SJSA1 (cell line): ENCODE data around the gene PTK6. TPM values are rescaled to one million over a fixed set of nuclear protein-coding genes. Genes with fewer than 3 reads are reported as not detected.
"Not testable (repeated sequence)": the region's sequence is repeated elsewhere in the genome, so short reads cannot be mapped to it uniquely, and the experiment has no call there.

Experiments used
- DNase-seq, 2 experiments: peaks; one replicate each; pipeline ENCODE4 v3.0.0-alpha.2; 2015 to 2020; ENCODE audit warnings: low spot score in 2 of 2, low read depth in 1 of 2
- H3K27ac ChIP-seq: fragments of 250-450 bp; sonication (Bioruptor Pico); 2 replicates; pipeline ENCODE4 v1.5.1; 2020; ENCODE audit warnings: mild to moderate bottlenecking, moderate library complexity
- H3K27me3 ChIP-seq: fragments of 250-450 bp; sonication (Bioruptor Pico); replicated peaks from 2 replicates; pipeline ENCODE4 v1.5.1; 2020; ENCODE audit warnings: mild to moderate bottlenecking, moderate library complexity
- H3K36me3 ChIP-seq: fragments of 250-450 bp; sonication (Bioruptor Pico); 2 replicates; pipeline ENCODE4 v1.5.1; 2020; ENCODE audit warnings: mild to moderate bottlenecking
- H3K4me1 ChIP-seq: fragments of 250-450 bp; sonication (Bioruptor Pico); replicated peaks from 2 replicates; pipeline ENCODE4 v1.6.1; 2021; ENCODE audit warnings: mild to moderate bottlenecking
- H3K4me3 ChIP-seq: fragments of 250-450 bp; sonication (Bioruptor Pico); 2 replicates; pipeline ENCODE4 v1.5.1; 2020; ENCODE audit warnings: mild to moderate bottlenecking
- H3K9me3 ChIP-seq: fragments of 250-450 bp; sonication (Bioruptor Pico); replicated peaks from 2 replicates; pipeline ENCODE4 v1.5.1; 2020; ENCODE audit warnings: mild to moderate bottlenecking
- total RNA-seq: library from RNA; depleted of rRNA; stranded (reverse); fragments of >200 nt; shearing (Covaris generic); gene quantifications from 2 replicates; pipeline ENCODE4 v1.2.3, GENCODE V29; 2014

Gene PTK6
- total RNA-seq, 1 experiment from 2014 or later = not detected

DNA sequence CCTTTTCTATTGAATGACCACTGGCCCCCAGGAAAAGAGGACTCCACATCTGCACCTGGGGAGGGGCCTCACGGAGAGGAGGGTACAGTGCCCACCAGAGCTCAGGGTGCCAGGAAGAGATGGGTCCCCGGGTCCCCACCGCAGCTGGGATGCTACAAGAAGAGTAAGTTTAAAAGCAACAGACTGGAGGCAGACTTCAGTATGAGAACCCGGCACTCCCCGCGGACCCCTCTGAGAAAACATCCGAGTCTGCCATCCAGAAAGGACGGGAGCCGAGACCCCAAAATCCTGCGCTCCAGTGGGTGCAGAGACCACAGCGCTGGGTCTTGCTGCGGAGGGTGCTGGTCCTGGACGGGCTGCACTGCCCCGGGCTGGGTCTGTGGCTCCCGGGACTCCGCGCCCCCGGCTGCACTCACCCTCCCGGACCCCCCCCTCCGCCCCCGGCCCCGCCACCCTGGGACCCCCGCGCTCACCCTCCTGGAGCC, 36.5 kb upstream of the PTK6 start:
- peak overlapping the region; percentile 60 for H3K4me3 ChIP-seq
- DNase-seq = peak in 1 of 2 experiments; percentile 39
- no peaks in the 10 kb centered on the region for H3K27me3 ChIP-seq
- peaks cover 15% of the 10 kb centered on the region for H3K4me1 ChIP-seq
- no peaks in the 10 kb centered on the region for H3K9me3 ChIP-seq
- peaks cover 10% of the 10 kb centered on the region for H3K36me3 ChIP-seq
- peak overlapping the region; percentile 60; the same call in 1 of the 2 replicates for H3K27ac ChIP-seq

DNA sequence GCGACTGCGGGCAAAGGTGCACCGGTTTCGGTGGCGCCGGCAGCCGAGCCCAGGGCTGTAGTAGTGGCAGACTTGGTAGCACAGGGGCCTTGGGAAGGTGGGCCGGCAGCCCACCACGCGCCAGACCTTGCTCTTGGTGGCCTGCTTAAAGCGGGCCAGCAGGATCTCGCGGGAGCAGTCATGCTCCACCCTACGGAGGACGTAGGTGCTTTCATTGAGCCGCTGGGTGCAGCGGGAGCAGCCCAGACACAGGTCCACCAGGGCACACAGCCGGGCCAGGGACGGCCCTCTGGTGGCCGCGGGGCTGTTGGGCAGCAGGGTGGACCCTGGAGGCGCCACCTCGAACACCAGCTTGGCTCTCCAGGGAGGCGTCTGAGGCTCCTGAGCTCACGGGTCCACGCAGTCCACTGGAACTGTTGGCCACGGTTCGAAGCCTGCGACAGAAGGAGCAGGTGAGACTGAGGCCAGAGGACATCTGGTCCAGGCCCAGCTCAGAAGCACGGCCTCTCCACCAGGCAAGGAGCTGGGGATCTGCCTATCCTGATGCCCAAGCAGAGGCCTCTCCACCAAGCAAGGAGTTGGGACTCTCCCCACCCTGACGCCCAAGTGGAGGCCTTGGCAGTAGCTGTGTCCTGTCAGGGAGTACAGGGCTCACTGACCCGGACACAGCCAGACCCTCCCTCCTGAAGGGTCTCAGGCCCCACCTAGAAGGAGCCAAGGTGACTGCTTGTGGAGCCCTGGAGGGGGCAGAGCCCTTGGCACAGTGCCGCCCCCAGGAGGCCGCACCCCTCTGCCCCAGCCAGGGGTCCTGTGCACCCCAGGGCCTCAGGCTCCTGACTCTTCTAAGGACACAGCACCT, 35.8 kb upstream of the PTK6 start:
- no peak for DNase-seq
- no peaks in the 10 kb centered on the region for H3K9me3 ChIP-seq
- H3K27ac ChIP-seq = no peak overlapping the region
- H3K4me3 ChIP-seq = peak overlapping the region; percentile 60
- H3K27me3 ChIP-seq = no peaks in the 10 kb centered on the region
- peaks cover 15% of the 10 kb centered on the region for H3K4me1 ChIP-seq
- peaks cover 15% of the 10 kb centered on the region for H3K36me3 ChIP-seq

DNA sequence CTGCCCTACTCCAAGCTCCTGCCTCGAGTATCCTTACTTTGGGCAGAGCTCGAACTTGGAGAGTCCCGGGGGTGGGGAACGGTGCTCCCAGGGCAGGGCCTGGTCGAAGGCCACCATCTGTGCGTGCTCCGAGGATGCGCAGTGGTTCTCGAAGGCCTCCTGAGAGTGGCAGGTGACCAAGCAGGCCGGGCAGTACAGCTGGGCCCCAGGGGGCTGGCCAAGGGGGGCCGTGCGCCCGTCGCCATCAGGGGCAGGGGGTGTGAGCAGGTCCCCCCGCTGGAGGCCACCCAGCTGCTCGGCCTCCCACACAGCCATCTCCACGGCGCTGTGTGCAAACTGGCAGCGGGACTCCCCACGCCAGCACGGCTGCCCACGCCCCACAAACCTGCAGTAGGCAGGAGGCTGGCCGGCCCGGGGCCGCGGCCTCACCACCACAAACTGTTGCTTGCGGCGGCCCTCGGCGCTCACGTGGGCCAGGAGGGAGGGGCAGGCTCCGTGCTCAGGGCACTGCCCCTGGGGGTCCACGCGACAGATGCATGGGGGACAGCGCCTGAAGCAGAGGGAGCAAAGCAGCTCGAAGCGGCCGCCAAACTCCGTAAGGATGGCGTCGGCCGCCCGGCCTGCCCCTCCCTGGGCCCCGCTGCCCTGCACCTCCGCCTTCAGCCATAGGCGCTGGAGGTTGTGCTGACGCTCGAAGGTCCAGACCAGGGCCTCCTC, 35.1 kb upstream of the PTK6 start:
- H3K27ac ChIP-seq = no peak overlapping the region
- no peak overlapping the region for H3K4me3 ChIP-seq
- H3K9me3 ChIP-seq = no peaks in the 10 kb centered on the region
- DNase-seq = no peak
- peaks cover 15% of the 10 kb centered on the region for H3K4me1 ChIP-seq
- no peaks in the 10 kb centered on the region for H3K27me3 ChIP-seq
- H3K36me3 ChIP-seq = peaks cover 19% of the 10 kb centered on the region

DNA sequence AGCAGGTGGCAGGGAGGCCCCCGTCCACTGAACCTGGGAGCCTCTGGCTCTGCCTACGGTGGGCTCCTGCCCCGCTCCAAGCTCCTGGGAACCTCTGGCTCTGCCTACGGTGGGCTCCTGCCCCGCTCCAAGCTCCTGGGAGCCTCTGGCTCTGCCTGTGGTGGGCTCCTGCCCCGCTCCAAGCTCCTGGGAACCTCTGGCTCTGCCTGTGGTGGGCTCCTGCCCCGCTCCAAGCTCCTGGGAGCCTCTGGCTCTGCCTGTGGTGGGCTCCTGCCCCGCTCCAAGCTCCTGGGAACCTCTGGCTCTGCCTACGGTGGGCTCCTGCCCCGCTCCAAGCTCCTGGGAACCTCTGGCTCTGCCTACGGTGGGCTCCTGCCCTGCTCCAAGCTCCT, 33.9 kb upstream of the PTK6 start:
- not testable (repeated sequence) for H3K27me3 ChIP-seq, H3K9me3 ChIP-seq, H3K4me3 ChIP-seq, H3K27ac ChIP-seq, DNase-seq
- H3K36me3 ChIP-seq = peaks cover 24% of the 10 kb centered on the region
- peaks cover 15% of the 10 kb centered on the region for H3K4me1 ChIP-seq

DNA sequence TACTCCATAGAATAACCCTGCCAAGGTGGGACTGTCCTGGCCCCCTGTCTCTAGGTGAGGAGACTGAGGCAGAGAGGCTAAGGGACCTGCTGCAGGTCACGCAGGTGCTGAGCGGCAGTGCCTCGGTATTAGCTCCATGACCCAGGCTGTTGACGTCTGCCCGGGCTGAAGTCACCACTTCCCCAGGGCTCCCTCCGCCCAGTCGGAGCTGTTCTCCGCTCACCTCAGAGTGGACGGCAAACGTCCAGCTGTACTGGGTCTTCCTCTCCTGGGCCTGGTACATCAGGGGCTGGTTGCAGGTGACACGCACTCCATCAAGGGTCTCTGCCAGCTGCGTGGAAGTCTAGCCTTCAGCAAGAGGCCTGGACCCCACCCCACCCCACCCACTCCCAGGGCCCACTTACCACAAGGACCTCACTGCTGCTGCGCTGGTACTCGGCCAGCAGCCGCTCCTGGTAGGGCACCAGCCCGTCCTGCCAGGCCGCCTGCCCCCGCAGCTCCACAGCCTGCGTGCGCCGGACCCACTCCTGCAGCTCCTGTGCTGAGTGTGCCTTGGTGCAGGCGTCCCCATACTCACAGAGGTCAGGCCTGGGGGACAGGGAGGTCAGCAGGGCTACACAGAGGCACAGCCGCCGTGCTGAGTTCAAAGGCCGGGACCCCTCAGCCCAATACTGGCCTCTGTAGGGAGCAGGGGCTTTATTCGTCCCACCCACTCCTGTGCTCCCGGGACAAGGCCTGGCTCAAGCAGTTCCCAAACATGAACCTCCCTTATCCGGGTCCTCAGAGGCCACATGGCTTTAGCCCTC, 33.3 kb upstream of the PTK6 start:
- no peak overlapping the region for H3K27ac ChIP-seq
- no peaks in the 10 kb centered on the region for H3K27me3 ChIP-seq
- no peak for DNase-seq
- no peak overlapping the region for H3K4me3 ChIP-seq
- H3K4me1 ChIP-seq = peaks cover 15% of the 10 kb centered on the region
- H3K36me3 ChIP-seq = peaks cover 28% of the 10 kb centered on the region
- no peaks in the 10 kb centered on the region for H3K9me3 ChIP-seq

DNA sequence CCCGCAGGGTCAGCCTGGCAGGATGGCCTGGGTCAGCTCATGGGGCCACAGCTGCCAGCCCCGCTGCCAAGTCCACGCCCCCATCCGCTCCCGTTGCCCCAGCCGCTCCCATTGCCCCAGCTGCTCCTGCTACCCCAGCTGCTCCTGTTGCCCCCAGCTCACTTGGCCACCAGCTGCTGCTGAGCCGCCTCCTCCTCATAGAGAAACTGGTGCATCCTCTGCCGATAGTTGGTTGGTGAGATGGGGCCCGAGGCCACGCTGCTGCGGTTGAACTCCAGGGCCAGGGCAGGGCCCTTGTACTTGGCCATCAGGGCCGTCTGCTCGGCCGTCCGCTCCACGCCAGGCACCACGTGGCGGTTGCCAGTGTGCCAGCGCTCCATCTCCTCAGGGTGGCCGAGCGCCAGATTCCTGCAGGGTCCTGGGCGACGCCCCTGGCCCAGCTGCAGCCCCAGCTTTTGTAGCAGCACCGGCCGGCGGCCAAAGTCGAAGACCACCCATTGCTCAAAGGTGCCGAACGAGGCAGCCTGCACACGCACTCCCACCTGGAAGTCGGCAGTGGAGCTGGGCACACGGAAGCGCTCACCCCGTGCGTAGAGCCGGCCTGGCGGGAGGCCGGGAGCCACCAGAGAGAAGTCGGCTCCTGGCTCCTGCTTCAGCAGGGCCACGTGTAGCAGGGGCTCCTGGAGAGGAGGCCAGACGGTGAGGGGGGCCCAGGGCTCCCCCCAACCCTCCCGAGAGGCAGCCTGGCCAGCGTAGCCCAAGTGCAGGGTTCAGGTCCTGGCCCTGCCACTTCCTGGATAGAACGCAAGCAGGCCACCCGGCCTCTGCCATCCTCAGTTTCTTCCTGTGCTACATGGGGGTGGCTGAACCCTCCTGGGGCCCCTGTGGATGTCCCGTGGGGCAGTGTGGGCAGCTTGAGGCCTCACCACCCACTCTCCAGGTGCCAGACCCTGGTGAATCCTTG, 32.1 kb upstream of the PTK6 start:
- no peak for DNase-seq
- Histone ChIP-seq H3K9me3 (no peaks in the 10 kb centered on the region), H3K4me3 (no peak overlapping the region), H3K27me3 (no peaks in the 10 kb centered on the region), H3K36me3 (peaks cover 37% of the 10 kb centered on the region), H3K27ac (no peak overlapping the region), H3K4me1 (peaks cover 10% of the 10 kb centered on the region)

DNA sequence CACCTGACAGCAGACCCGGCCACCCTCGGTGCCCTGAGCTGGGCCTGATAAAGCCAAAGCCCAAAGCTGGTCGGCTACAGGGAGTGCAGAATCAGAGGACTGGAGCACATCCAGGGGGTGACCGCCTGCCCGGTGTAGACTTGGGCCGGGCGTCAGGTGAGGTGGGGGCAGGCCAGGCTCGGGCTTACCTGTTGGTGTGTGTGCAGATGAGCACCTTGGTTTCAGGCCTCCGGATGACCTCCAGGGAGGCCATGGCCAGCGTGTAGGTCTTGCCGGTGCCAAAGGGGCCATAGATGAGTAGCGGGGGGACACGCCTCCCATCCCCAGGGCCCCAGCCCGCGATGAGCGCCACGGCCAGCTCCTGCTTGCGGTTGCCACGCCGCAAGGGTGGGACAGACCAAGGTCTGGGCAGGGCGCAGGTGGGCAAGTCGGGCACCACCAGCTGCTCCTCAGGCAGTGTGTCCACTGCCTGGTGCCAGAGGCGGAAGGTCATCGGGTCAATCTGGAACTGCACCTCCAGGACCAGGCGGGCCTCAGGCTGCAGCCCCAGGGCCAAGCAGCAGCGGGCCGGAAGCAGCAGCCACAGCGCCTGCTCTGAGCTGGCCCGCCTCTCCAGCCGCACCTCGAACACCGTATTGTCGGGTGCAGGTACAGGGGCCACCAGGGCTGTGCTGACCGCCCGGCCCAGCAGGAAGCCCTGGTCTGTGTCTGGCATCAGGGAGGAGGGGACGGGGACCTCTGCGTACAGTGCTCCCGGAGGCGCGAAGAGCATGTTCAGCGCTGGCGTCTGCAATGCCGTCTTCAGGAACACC, 31.2 kb upstream of the PTK6 start:
- H3K4me1 ChIP-seq = peaks cover 6% of the 10 kb centered on the region
- H3K9me3 ChIP-seq = no peaks in the 10 kb centered on the region
- peaks cover 46% of the 10 kb centered on the region for H3K36me3 ChIP-seq
- no peaks in the 10 kb centered on the region for H3K27me3 ChIP-seq
- H3K27ac ChIP-seq = no peak overlapping the region
- no peak for DNase-seq
- no peak overlapping the region for H3K4me3 ChIP-seq

DNA sequence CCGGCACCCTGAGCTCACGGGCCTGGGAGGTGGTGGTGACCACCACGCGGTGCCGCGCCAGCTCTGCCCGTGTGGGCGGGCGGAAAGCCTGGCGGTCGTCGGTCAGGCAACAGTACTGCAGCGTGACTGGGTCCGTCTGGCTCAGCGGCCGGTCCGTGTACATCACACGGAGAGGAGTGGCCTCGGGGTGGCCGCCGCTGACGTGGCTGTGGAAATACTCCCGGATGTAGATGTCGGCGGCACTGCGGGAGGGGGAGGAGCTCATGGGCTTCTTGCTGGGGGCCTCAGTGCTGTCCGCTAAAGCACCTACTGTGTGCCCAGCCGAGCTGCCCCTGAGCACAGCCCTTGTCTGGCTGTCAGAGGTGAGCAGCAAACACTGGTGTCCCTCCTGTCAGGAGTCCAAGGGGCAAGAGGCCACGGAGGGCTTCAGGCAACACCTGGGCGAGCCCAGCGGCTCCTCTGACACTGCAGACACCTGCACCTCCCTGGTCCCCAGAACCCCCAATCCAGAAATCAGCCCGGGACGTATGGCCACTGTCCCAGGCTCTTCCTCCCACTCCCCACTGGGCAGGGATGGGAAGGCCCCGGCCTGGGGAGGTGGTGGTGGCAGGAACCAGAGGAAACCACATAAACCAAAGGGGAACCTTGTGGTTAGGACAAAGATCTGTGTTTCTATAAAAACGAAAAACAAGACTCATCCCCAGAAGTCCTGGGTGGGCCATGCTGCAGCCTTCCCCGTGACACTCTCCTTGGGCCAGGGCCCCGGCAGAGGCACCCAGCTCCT, 30.4 kb upstream of the PTK6 start:
- Histone ChIP-seq H3K36me3 (peaks cover 46% of the 10 kb centered on the region), H3K4me1 (no peaks in the 10 kb centered on the region), H3K4me3 (no peak overlapping the region), H3K27ac (no peak overlapping the region), H3K27me3 (no peaks in the 10 kb centered on the region), H3K9me3 (no peaks in the 10 kb centered on the region)
- no peak for DNase-seq

DNA sequence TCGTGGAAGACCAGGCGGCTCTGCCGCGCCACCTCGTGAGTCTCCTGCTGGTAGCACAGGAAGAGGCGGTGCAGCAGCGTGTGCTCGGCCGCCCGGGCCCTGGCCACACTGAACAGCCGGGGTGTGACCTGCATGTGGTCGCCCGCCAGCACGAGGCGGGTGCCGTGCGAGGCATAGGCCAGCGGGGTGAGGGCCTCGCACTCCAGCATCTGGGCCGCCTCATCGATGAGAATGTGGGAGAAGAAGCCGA, 29.9 kb upstream of the PTK6 start:
- no peaks in the 10 kb centered on the region for H3K9me3 ChIP-seq
- DNase-seq = no peak
- no peak overlapping the region for H3K4me3 ChIP-seq
- no peak overlapping the region for H3K27ac ChIP-seq
- H3K27me3 ChIP-seq = no peaks in the 10 kb centered on the region
- H3K36me3 ChIP-seq = peaks cover 44% of the 10 kb centered on the region
- H3K4me1 ChIP-seq = no peaks in the 10 kb centered on the region

DNA sequence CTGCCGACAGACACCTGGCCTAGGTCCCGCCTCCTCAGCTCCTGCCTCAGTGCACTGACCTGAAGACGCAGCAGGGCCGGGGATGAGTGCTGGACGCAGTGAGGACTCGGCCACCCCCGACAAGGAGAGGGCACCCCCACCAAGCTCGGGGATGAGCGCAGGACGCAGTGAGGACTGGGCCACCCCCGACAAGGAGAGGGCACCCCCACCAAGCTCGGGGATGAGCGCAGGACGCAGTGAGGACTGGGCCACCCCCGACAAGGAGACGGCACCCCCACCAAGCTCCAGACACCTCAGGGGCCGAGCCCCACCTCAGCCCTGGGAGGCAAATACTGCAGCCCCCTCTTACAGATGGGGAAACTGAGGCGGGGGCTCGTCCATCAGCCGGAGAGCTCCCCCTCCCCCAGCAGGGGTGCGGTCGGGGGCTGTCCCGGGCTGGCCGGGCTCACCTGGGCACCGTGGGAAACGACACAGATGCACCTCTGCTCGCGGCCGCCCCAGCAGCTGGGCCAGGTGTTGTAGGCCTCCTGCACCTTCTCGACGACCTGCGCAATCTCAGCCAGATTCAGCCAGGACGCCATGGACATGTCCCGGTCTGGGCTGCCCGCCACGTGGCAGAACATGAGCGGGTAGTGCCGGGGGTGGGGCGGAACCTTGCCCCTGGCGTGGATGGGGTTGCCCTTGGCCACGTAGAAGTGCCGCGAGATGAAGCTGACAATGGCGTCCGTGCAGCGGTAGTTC, 29.4 kb upstream of the PTK6 start:
- Histone ChIP-seq H3K4me1 (no peaks in the 10 kb centered on the region), H3K27me3 (no peaks in the 10 kb centered on the region), H3K9me3 (no peaks in the 10 kb centered on the region), H3K27ac (no peak overlapping the region), H3K36me3 (peaks cover 44% of the 10 kb centered on the region), H3K4me3 (no peak overlapping the region)
- DNase-seq = no peak

DNA sequence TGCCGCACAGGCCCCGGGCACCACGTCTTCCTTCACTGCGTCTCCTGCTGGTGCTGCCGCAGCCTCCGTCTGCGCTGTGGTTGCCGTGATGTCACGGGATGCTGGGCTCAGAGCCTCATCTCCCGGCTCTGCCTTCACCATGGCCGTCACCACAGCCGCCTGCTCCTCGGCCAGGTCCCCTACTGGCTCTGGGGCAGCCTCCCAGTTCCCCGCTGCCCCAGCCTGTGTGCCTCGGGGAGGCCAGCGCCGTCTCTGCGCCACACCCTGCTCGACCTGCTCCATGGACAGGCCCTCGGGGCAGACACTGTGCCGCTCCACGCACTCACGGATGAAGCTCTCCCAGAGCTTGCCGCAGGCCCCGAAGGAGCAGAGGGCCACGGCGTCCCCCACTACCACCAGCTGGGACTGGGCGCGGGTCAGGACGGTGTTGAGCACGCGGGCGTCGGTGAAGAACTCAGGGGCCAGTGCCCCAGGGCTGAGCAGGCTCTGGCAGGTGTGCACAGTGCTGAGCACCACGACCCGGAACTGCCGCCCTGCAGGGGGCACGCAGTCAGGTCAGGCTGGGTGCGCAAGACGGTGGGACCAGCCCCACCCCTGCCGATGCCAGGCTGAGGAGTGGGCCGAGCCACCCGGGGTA, 28.6 kb upstream of the PTK6 start:
- no peak for DNase-seq
- no peaks in the 10 kb centered on the region for H3K27me3 ChIP-seq
- H3K27ac ChIP-seq = no peak overlapping the region
- no peaks in the 10 kb centered on the region for H3K9me3 ChIP-seq
- no peaks in the 10 kb centered on the region for H3K4me1 ChIP-seq
- H3K4me3 ChIP-seq = no peak overlapping the region
- peaks cover 50% of the 10 kb centered on the region for H3K36me3 ChIP-seq
